ENCODE measurements around the gene KLK14.

The KLK14 gene

GRCh38 chr19:51101171-51101865 is 18.6 kb upstream of the KLK14 start:
- H3K4me3 ChIP-seq (ENCODE audit: low read depth, low read length), result no peak overlapping the region
- TF ChIP-seq, protein P1, sequence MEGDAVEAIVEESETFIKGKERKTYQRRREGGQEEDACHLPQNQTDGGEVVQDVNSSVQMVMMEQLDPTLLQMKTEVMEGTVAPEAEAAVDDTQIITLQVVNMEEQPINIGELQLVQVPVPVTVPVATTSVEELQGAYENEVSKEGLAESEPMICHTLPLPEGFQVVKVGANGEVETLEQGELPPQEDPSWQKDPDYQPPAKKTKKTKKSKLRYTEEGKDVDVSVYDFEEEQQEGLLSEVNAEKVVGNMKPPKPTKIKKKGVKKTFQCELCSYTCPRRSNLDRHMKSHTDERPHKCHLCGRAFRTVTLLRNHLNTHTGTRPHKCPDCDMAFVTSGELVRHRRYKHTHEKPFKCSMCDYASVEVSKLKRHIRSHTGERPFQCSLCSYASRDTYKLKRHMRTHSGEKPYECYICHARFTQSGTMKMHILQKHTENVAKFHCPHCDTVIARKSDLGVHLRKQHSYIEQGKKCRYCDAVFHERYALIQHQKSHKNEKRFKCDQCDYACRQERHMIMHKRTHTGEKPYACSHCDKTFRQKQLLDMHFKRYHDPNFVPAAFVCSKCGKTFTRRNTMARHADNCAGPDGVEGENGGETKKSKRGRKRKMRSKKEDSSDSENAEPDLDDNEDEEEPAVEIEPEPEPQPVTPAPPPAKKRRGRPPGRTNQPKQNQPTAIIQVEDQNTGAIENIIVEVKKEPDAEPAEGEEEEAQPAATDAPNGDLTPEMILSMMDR (IDR thresholded peaks at IDR 0.05; ENCODE audit: control insufficient read depth, extremely low read depth, insufficient read depth), result no peak
- no peak for DNase-seq (ENCODE audit: low read depth)

GRCh38 chr19:51100601-51101000 is 17.9 kb upstream of the KLK14 start:
- TF ChIP-seq, protein P1 (IDR thresholded peaks at IDR 0.05; ENCODE audit: control insufficient read depth, extremely low read depth, insufficient read depth), result no peak
- H3K4me3 ChIP-seq (ENCODE audit: low read depth, low read length), result no peak overlapping the region
- no peak for DNase-seq (ENCODE audit: low read depth)

DNA sequence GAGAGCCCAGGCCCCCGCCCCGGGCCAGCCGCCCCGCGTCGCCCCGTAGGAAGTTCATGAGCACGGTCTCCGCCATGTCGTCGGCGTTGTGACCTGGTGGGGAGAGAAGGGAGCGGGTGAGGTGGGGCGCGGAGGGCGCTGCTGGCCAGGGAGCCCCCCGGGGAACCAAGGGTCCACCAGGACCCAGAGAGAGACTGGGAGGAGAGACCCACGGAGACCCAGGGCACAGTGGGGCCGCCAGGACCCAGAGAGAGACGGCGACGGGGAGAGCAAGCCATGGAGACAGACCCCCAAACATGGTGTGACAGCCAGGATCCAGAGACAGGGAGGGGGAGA is 16.3 kb upstream of the KLK14 start:
- DNase-seq (ENCODE audit: low read depth), result no peak
- TF ChIP-seq, protein P1 (IDR thresholded peaks at IDR 0.05; ENCODE audit: control insufficient read depth, extremely low read depth, insufficient read depth), result no peak
- no peak overlapping the region for H3K4me3 ChIP-seq (ENCODE audit: low read depth, low read length)

DNA sequence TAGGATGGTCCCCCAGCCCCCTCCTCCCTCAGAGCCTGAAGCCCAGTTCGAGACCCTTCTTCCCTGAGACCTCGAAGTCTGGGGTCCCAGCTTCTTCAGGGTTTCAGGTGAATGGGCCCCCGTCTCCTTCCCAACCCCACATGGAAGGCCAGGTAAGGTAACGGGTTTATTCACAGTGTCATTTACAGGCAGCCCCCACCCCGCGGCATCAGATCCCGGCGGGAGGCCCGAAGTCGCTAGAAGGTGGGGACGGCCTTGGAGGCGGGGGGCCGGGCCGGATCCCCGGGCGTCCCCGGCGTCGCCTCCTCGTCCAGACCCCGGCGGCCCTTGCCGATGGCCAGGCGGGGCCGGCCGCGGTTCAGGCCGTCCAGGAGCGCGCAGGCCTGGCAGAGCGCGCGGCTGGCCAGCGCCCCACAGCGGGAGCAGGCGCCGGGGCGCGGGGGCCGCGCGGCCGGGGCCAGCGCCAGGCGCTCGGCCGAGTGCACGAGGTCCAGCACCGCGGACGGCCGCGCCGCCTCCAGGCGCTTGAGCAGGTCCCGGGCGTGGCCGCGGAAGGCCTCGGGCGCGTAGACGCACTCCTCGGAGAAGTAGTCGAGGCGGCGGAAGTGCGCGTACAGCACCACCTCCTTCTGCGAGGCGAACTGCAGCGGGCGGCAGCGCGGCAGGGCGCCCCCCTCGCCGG is 15.8 kb upstream of the KLK14 start:
- no peak overlapping the region for H3K4me3 ChIP-seq (ENCODE audit: low read depth, low read length)
- TF ChIP-seq, protein P1 (IDR thresholded peaks at IDR 0.05; ENCODE audit: control insufficient read depth, extremely low read depth, insufficient read depth), result no peak
- no peak for DNase-seq (ENCODE audit: low read depth)

GRCh38 chr19:51097796-51098195 is 15.1 kb upstream of the KLK14 start:
- H3K4me3 ChIP-seq (ENCODE audit: low read depth, low read length), result no peak overlapping the region
- no peak for DNase-seq (ENCODE audit: low read depth)
- TF ChIP-seq, protein P1 (IDR thresholded peaks at IDR 0.05; ENCODE audit: control insufficient read depth, extremely low read depth, insufficient read depth), result no peak

DNA sequence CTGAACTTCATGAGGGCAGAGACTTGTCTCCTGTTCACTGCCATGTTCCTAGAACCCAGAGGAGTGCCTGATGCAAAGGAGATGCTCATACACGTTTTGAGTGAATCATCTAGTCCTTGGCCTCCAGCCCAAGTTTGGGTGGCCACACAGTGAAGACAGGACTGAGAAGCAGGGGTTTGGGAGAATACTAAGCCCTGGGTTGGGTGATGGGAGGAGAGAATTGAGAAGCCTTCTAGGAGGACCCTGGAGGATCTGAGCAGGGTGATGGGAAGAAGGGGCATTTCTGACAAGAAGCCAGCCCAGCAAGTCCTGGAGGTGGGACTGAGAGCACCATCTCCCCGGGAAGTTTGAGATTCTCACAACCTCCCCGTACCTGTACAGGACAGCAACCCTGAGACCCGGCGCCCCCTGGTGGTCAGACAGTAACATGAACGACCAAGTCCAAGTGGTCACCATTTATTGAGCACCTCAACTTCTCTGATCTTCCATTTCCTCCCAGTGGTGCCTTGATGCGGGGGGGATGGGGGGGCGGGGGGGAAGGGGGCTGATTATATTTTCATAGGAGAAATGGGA is 14.6 kb upstream of the KLK14 start:
- no peak overlapping the region for H3K4me3 ChIP-seq (ENCODE audit: low read depth, low read length)
- TF ChIP-seq, protein P1 (IDR thresholded peaks at IDR 0.05; ENCODE audit: control insufficient read depth, extremely low read depth, insufficient read depth), result peak; percentile 93
- no peak for DNase-seq (ENCODE audit: low read depth)

Measured in LNCaP clone FGC (cell line).